MCF 10A (cell line): ENCODE data around the gene SOX13. TPM values are rescaled to one million over a fixed set of nuclear protein-coding genes. Genes with fewer than 3 reads are reported as not detected.

Experiments used
- BruUV-seq: library from RNA; stranded (reverse); fragments of 400-500 nt; replicated peaks from 2 replicates; lab custom pipeline; 2021; lab: Mats Ljungman, UMichigan
- CTCF ChIA-PET: fragments of 300-600 bp; sonication (Branson Sonifier 250); formaldehyde crosslinking; extraction: SDS; loops from one replicate; lab custom pipeline; 2021; ENCODE audit warnings: antibody characterized with exemption, inconsistent platforms; lab: Yijun Ruan, JAX
- POLR2A ChIA-PET: fragments of 300-600, 350-650 bp; sonication (Branson Sonifier 250); formaldehyde crosslinking; extraction: SDS; loops from one replicate; lab custom pipeline; 2020; ENCODE audit warnings: antibody characterized with exemption, inconsistent platforms; lab: Yijun Ruan, JAX
- DNase-seq: peaks from one replicate; pipeline ENCODE4 v3.0.0-alpha.2; 2018; ENCODE audit not compliant: unreplicated experiment
- H3K27ac Mint-ChIP-seq: one replicate; pipeline ENCODE4 v1.8.0; 2022; ENCODE audit warnings: mild to moderate bottlenecking, low read depth, mixed read lengths; ENCODE audit not compliant: unreplicated experiment
- H3K27me3 Mint-ChIP-seq: one replicate; pipeline ENCODE4 v1.8.0; 2022; ENCODE audit warnings: mixed read lengths; ENCODE audit not compliant: insufficient read depth, unreplicated experiment
- H3K36me3 Mint-ChIP-seq: one replicate; pipeline ENCODE4 v1.8.0; 2022; ENCODE audit warnings: mild to moderate bottlenecking, moderate library complexity, mixed read lengths; ENCODE audit not compliant: insufficient read depth, unreplicated experiment
- H3K4me1 Mint-ChIP-seq: one replicate; pipeline ENCODE4 v1.8.0; 2022; ENCODE audit warnings: mixed read lengths; ENCODE audit not compliant: insufficient read depth, unreplicated experiment
- H3K4me3 Mint-ChIP-seq: one replicate; pipeline ENCODE4 v1.8.0; 2022; ENCODE audit warnings: mild to moderate bottlenecking, moderate library complexity, mixed read lengths; ENCODE audit not compliant: unreplicated experiment
- H3K9me3 Mint-ChIP-seq: one replicate; pipeline ENCODE4 v1.8.0; 2022; ENCODE audit warnings: mixed read lengths; ENCODE audit not compliant: unreplicated experiment
- intact Hi-C: fragments of 100-400 bp; cut with micrococcal nuclease; formaldehyde crosslinking; loops from 2 replicates; pipeline ENCODE4 v1.14.1; 2022
- total RNA-seq: library from RNA; stranded (reverse); gene quantifications from 2 replicates; pipeline ENCODE4 v1.2.3, GENCODE V29; 2022
- TF ChIP-seq, protein P1 (sequence below): fragments of 200-600 bp; IDR thresholded peaks from one replicate; pipeline ENCODE4 v1.8.0; 2022; ENCODE audit warnings: antibody characterized with exemption, mild to moderate bottlenecking; ENCODE audit not compliant: unreplicated experiment

SOX13 gene
- total RNA-seq, 1 experiment from 2014 or later = 32.8 TPM

DNA sequence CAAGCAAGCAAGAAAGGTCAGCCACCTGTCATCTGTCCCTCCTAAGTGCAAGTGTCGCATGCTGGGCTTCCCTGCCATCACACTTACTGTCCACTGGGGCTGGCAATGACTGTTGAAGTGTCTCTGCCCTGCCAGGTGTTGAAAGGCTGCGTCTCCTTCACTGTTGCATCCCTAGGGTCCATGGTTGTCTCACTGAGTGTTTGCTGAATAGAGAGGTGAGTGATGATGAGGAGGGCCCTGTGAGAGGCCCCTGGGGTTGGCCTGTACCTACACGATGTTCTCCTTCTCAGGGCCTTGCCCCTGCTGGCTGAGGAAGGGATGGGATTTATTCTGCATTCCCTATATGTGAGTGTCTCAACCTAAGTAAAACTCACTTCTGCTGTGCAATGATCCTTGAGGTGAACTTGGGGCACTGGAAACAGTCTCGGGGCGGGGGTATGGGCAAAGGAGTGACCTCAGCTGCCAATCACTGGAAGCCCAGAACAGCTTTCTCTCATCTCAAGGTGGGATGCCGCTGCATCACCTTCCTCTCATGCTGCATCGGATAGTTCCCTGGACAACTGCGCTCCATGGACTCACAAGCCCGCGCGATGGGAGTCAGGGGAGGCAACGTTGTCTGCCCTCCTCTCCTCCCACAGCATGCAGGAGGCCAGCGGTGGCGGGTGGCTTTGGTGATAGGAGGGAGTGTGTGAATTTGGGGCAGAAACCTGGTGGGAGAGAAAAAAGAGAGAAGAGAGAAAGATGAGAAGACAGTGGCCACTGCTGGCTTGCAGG lies 35.8 kb upstream of the SOX13 start:
- CTCF ChIA-PET = no interaction called here
- Mint-ChIP-seq H3K36me3 (no peaks in the 10 kb centered on the region), H3K4me3 (no peak overlapping the region), H3K27me3 (no peaks in the 10 kb centered on the region), H3K4me1 (no peaks in the 10 kb centered on the region), H3K27ac (no peak overlapping the region), H3K9me3 (no peaks in the 10 kb centered on the region)
- POLR2A ChIA-PET = no interaction called here
- BruUV-seq = no TSS peak
- DNase-seq = no peak
- TF ChIP-seq, protein P1, sequence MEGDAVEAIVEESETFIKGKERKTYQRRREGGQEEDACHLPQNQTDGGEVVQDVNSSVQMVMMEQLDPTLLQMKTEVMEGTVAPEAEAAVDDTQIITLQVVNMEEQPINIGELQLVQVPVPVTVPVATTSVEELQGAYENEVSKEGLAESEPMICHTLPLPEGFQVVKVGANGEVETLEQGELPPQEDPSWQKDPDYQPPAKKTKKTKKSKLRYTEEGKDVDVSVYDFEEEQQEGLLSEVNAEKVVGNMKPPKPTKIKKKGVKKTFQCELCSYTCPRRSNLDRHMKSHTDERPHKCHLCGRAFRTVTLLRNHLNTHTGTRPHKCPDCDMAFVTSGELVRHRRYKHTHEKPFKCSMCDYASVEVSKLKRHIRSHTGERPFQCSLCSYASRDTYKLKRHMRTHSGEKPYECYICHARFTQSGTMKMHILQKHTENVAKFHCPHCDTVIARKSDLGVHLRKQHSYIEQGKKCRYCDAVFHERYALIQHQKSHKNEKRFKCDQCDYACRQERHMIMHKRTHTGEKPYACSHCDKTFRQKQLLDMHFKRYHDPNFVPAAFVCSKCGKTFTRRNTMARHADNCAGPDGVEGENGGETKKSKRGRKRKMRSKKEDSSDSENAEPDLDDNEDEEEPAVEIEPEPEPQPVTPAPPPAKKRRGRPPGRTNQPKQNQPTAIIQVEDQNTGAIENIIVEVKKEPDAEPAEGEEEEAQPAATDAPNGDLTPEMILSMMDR = peak; percentile 17
- intact Hi-C loops = no loop called here

DNA sequence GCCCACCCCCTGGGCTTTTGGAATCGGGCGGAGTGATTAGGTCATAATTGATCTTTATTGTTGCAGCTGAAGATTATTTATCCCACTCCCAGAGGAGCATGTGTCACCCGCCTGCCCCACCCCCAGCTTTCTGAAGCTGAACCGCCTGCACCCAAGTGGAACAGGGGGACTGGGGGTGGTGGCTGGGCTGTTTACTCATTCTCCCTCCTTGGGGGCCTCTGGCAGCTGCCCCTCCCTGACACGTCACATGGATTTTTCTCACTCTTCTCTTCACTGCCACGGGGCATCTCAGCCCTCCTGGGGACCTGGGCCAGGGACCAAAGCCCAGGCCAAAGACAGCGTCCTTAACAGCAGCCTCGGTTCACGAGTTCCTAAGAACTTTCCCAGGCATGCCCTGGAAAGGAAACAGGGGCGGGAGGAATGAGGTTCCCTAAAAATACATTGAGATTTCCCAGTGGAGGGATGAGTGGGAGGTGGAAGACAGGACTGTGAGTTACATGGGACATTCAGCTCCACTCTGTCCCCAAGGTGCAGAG lies 31.6 kb upstream of the SOX13 start:
- TF ChIP-seq, protein P1 = no peak
- no peak for DNase-seq
- Mint-ChIP-seq H3K4me1 (no peaks in the 10 kb centered on the region), H3K9me3 (no peaks in the 10 kb centered on the region), H3K27ac (peak overlapping the region; percentile 30), H3K27me3 (no peaks in the 10 kb centered on the region), H3K4me3 (no peak overlapping the region), H3K36me3 (no peaks in the 10 kb centered on the region)
- POLR2A ChIA-PET = no interaction called here
- intact Hi-C loops = no loop called here
- CTCF ChIA-PET = interaction anchor here (0.6 to 0.7 kb wide), 2 partner anchors 70 to 155 kb away, joined by 3 read pairs; no protein-coding TSS in a partner anchor
- BruUV-seq = no TSS peak

DNA sequence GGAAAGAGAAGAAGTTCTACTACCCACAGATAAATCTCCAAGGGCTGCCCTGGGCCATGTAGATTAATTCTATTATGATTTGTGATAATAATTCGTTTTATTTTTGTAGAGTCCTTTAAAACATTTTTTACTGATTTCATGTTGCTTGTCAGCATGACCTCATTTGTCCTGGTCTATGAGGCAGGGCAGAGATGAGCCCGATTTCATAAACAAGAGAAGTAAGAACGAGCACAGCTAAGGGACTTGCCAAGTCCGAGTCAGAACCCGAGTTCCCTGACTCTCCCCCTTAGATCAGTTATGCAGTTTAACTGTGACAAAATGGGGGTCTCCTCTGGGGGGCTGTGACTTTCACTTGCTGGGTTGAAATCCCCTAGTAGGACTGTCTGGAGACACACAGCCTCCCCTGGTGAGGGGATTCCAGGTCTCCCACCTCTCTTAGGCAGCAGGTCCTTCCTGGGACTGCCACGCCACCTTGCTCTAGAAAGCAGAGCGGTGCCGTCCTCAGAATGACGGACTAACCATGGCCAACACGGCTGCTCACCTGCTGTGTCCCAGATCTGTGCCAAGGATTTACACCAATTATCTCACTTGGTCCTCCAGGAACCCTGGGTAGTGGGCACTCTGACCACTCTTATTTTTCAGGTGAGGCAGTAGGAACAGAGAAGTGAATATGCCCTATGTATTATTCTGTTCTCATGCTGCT lies 31.0 kb upstream of the SOX13 start:
- ChIA-PET POLR2A (no interaction called here), CTCF (interaction anchor here (0.7 to 1.2 kb wide), 2 partner anchors 10 to 69 kb away, joined by 3 to 4 read pairs; no protein-coding TSS in a partner anchor)
- Mint-ChIP-seq H3K4me1 (no peaks in the 10 kb centered on the region), H3K36me3 (no peaks in the 10 kb centered on the region), H3K27ac (no peak overlapping the region), H3K4me3 (no peak overlapping the region), H3K27me3 (no peaks in the 10 kb centered on the region), H3K9me3 (no peaks in the 10 kb centered on the region)
- no peak for DNase-seq
- TF ChIP-seq, protein P1 = no peak
- no TSS peak for BruUV-seq
- intact Hi-C loops = no loop called here

DNA sequence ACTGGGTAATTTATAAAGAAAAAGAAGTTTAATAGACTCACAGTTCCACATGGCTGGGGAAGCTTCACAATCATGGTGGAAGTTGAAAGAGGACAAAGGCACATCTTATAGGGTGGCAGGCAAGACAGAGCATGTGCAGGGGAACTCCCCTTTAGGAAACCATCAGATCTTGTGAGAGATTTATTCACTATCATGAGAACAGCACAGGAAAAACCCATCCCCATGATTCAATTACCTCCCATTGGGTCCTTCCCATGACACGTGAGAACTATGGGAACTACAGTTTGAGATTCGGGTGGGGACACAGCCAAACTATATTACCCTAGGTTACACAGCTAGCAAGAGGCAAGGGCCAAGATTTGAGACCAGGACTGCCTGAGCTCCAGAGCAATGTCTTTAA lies 30.4 kb upstream of the SOX13 start:
- H3K9me3 Mint-ChIP-seq = no peaks in the 10 kb centered on the region
- CTCF ChIA-PET = interaction anchor here (0.6 to 1.2 kb wide), 2 partner anchors 9 to 45 kb away, joined by 3 to 4 read pairs; no protein-coding TSS in a partner anchor
- H3K4me1 Mint-ChIP-seq = no peaks in the 10 kb centered on the region
- intact Hi-C loops = no loop called here
- no peak overlapping the region for H3K27ac Mint-ChIP-seq
- no peaks in the 10 kb centered on the region for H3K36me3 Mint-ChIP-seq
- no peaks in the 10 kb centered on the region for H3K27me3 Mint-ChIP-seq
- TF ChIP-seq, protein P1 = no peak
- BruUV-seq = no TSS peak
- H3K4me3 Mint-ChIP-seq = no peak overlapping the region
- DNase-seq = no peak
- POLR2A ChIA-PET = no interaction called here
